Posterior vena cava (tissue), 2 donors: ENCODE measurements around the gene DAPK1. TPM values are rescaled to one million over a fixed set of nuclear protein-coding genes. Genes with fewer than 3 reads are reported as not detected.
A peak's percentile ranks its signal among the peaks of the same experiment; 100 is the strongest.

Experiments
- DNase-seq: peaks from one replicate; pipeline ENCODE4 v3.0.0-alpha.2; 2020; ENCODE audit warnings: low spot score
- intact Hi-C, 2 donors: fragments of 100-400 bp; cut with DNase I; formaldehyde crosslinking; loops; one replicate each; pipeline versions ENCODE4 v1.14.1 to v1.14.2; 2022 to 2023
- total RNA-seq, 2 donors: library from RNA; stranded (reverse); fragmentation: NEBNext Ultra II Directional; extraction: Animal tissue kit (Norgen Biotek cat#: 25700); gene quantifications; one replicate each; pipeline ENCODE4 v1.2.1, GENCODE V29; 2021
- donor health status: DM: yes; HTN: yes; CAD: no.
- donor health status: DM: yes; HTN: yes; CAD: no.

The DAPK1 gene
- total RNA-seq, 2 donors from 2014 or later = 33.2 to 34.3 TPM

DNA sequence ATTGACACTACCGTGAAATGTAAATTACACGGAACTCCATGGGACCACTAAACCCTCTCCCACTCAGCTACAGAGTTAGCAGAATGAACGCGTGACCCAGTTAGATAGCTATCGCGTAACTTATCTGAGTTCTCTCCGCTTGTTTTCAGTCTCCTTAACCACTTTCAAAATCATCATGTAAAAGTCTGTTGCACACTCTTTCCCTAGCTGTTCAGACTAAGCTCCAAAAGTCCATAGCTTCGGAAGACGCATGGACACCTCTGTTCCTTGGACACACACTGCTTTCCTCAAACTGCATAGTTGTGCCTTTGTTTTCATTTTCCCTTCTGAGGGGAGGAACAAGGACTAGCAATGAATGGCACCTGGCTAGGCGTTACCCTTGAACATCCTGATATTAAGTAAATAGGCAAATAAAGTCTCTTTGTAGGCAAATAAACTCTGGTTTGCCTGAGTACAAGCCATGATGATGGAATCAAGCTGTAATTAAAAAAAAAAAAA is 83.3 kb downstream of the DAPK1 start:
- DNase-seq = no peak
- intact Hi-C loops = no loop called here

DNA sequence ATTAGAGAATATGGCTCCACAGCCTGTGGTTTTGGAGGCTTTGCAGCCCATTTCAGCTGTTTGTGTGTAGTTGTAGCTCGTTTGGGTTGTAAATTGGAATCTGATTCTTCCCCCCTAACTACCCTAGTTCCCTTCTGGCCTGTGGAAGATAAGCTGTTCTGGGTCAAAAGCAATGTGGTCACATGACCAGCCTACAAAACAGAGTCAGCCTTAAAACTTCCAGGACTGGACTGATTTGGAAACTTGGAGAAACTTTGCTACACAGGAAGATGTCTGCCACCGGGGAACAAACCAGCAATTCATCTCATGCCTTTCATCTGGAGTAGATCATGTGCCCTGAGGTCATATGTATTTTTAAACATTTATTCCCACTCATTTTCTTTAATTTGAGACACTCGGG is 83.8 kb downstream of the DAPK1 start:
- intact Hi-C loops = no loop called here
- DNase-seq = no peak

DNA sequence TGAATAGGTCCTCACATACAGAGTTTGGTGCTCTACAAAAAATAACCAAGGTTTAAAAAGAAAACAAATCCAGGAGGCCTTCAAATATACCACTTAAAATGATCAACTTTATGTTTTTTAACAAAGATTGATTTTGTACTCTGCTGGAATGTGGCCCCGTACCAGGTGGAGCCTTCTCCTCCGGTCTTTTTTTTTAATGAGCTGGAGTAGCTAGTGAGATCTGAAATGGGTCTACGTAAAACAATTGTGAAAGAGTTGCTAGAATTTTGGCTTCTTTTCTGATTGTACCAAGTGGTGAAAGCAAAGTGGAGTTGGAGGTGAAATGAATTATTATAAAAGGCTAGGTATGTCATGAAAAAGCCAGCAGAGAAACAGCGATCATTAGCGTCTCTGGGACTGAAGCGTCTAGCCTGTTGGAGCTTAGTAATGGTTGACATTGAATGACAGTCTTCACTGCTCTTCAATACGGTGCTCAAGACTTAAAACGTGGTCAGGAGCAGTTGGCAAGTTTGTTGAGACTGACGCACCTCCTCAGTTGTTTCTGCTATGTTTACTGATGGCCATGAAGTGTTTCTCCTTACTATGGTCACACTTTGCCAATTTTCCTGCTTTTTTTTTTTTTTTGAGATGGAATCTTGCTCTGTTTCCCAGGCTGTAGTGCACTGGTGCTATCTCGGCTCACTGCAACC is 84.4 kb downstream of the DAPK1 start:
- no peak for DNase-seq
- intact Hi-C loops = no loop called here

DNA sequence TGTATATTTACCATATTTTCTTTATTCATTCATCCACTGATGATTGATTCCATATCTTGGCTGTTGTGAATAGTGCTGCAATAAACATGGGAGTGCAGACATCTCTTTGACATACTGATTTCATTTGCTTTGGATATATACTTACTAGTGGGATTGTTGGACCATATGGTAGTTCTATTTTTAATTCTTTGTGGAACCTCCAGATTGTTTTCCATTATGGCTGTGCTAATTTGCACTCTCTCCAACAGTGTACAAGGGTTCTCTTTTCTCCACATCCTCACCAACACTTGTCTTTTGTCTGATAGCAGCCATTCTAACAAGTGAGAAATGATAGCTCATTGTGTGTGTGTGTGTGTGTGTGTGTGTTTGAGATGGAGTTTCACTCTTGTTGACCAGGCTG is 86.7 kb downstream of the DAPK1 start:
- DNase-seq = no peak
- intact Hi-C loops = no loop called here

DNA sequence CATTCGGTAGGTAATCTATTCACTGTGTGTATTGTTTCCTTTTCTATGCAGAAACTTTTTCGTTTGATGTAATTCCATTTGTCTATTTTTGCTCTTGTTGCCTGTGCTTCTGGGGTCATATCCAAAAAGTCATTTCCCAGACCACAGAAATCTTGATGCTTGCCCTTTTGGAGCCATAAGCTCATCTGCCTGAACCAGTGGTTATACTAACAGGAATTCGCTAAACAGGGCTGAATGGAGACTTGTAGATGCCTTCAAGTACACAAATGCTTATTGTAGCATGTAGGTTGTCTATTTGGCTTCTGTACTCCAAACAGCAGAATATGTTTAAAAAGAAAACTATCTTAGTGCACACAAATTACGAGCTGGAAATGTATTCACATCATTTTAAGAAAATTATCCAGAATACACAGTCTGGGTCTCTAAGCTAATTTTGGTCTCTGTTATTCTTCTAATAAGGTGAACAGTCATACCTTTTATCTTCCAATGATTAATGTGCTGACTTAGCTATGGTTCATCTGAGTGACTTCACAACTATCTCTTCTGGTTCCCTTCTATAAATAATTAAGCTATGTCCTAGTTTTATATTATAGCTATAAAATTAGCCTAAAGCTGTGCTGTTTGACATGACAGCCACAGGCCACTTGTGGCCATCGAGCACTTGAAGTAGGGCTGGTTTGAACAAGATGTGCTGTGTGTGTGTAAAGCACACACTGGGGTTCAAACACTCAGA is 87.6 kb downstream of the DAPK1 start:
- no peak for DNase-seq
- intact Hi-C loops = no loop called here

DNA sequence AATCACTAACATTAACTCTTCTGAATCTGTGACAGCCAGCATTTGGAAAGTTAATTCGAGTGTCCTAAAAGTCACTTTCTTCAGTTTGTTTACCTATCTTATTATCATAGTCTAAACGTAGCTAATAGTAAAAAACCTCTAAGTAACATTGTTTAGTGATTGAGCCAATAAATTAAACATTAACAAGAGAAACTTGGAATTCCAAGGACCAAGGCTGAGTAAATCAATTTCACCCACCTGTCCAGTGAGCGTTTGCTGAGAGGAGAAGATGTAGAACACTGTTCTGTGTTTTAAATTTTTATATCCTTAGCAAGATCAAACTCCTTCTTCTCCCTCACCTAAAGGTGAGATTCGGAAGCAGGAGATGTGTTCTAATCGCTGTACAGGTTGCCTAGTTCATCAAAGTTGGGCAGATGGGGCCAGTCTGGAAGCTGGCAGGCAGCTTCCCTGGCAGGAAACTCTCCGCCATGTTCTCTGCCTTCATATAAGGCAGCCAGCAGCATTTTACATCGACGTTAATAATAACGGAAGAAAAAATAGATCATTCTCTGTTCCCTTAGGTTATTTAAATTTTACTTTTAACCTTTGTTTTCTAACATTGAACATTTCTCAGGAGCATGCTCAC is 89.2 kb downstream of the DAPK1 start:
- DNase-seq = no peak
- intact Hi-C loops = no loop called here

DNA sequence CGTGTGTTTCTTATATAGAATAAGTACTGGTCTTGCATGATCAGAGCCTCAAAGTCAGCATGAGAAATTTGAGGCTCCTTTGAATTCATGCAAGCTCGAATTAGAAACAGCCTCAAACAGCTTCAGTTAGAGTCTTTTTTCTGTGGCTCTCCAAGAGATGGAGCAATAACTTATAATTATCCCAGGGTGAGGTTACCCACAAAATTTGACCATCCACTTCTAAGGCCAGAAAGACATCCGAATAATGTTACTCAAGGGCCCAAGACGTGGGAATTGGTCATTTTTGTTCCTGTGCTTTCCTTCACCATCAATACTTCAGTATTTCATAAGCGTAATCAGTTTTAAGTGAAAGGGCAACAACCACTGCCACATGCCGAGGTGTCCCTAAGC is 89.7 kb downstream of the DAPK1 start:
- intact Hi-C loops = no loop called here
- DNase-seq = no peak

DNA sequence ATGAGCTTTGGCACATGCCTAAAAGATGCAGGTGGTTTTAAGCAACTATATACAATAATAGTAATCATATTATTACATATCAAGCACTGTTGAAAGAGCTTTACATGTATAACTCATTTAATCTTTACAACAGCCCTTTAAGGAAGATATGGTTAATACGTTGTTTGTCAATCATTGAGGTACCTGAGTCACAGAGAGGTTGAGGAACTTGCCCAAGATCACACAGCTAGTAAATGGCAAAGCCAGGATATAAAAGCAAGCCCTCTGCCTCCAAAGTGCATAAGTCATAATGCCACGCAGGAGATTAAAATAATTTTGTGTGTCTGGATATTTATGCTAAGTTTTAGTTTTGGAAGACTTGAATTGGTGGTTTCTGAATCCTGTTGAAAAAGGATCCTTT is 90.2 kb downstream of the DAPK1 start:
- intact Hi-C loops = no loop called here
- DNase-seq = no peak

DNA sequence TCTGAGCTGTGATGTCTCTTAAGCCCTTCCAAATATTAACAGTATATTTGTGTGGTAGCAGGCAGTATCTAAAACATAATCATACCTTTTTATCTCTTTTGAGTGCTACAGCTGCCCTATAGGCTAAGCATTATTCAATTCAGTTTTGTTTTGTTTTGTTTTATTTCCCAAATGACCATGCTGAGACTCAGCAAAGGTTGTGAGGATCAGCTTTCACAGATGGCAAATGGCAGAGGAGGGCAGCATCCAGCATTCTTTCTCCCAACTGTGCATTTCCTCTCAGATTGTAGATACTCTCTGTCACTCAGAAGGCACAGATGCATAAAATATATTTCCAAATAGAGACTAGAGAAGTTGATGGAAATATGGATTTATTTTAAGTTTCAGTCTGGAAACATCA is 90.7 kb downstream of the DAPK1 start:
- intact Hi-C loops = no loop called here
- DNase-seq = no peak

DNA sequence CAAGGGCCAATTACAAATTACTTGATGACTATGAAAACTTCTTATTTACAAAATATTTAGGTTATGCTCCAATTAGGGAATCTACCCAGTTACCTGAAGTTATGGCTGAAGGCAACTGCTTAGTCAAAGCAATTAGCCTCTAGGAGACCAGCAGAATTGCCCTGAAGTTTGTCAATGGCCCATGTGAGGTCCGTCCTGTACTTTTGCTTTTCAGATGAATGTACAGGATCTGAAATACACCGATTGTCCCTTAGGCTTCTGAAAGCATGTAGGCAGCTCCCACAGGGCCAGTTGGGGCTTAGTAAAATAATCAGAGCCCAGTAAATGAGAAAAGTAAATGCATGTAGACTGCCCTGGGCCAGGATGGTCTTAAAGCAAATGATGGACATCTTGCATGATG is 93.3 kb downstream of the DAPK1 start:
- intact Hi-C loops = no loop called here
- DNase-seq = no peak

DNA sequence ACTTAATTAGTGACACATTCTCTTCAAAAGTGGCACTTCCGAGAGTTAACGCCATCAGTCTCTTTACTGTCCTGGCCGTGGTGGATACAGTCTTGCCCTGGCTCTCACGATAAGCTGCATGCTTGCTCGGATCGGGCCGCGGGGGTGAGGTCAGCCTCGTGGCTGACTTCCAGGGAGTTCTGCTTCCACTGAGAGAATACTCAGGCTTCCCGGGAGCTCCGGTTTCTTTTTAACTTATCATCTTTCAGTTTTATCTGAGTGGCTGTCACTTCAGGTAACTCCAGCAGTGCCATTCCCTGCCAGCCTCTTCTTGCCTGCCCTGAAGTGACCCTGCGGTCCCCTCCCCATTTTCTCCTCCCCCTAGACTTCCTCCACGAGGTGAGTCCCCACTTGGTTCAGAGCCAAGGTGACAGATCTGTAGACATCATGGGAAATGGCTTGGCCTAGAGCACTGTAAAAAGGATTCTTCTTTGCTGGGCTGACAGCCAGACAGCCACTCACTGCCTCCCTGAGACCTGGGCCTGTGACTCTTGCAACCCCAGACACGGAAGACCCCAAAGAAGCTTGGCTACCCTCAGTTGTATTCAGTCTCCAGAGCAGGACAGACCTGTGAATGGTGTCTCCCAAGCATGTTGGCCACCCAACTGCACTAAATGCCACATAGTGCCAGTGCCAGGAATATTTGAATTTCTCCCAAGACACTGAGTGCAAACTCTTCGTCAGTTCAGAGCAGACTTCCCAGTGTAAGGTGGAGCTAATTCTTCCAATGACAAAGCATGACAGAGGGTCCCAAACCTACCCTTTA is 95.1 kb downstream of the DAPK1 start:
- peak; percentile 87 for DNase-seq
- intact Hi-C loops = no loop called here

DNA sequence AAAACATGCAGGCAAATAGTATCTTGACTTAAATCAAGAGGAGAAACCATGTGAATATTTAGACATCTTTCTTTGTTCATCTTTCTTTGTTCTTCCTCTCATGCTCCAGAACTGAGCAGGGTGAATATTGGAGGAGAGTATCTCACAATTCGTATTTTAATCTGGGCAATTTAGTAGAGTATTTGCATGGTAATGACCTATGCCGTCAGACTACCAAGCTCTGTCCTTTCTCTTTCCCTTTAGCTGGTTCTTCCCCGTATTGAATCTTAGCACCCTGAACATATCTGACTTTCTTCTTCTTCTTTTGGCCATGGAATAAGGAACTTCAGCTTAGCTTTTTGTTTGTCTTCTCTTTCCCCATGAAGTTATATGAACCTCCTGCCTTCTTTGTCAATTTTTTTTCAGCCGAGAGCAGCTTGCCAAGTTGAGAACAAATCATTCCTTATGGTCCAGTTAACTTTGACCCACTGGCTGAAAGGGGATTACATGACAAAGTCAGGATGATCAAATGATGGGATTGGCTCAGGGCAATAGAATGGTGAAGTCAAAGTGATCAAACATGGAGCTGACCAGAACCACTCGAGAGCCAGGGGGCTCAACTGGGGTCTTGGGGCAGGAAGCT is 95.8 kb downstream of the DAPK1 start:
- intact Hi-C loops = no loop called here
- no peak for DNase-seq

DNA sequence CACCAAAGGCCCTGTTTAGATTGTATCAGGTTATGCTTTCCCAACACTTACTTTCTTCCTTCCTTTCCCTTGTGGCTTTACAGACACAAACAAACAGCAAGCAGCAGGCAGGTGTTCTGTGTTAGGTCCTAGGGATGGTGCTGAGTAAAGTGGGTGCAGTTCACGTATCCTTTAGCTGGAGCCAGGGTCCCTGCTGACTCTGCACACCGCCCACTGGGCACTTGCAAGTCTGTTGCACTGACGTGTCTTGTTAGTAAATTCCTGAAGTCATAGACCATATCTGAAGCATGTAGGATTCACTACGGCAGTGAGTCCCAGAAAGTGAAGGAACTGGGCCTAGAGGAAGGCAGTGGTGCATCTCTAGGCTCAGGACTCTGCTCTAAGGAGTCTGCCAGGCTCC is 96.5 kb downstream of the DAPK1 start:
- DNase-seq = no peak
- intact Hi-C loops = no loop called here

DNA sequence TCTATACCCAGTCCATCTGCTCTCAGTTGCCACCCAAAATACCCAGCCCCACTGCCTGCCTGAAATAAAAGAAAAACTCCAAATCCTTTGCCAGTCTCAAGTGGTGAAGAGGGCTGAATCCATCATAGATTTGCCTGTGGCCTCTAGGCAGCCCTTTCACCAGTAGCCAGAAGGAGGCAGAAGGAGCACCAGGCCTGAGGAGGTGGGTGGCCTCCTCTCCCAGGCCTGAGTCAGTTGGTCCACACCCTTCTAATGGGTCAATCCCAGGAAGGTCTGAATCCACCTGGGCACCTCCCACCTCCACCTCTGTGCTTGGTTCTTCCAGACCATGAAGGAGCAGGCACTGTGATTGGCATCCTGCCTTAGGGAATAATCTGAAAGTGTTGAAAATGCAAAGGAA is 97.0 kb downstream of the DAPK1 start:
- no peak for DNase-seq
- intact Hi-C loops = no loop called here

DNA sequence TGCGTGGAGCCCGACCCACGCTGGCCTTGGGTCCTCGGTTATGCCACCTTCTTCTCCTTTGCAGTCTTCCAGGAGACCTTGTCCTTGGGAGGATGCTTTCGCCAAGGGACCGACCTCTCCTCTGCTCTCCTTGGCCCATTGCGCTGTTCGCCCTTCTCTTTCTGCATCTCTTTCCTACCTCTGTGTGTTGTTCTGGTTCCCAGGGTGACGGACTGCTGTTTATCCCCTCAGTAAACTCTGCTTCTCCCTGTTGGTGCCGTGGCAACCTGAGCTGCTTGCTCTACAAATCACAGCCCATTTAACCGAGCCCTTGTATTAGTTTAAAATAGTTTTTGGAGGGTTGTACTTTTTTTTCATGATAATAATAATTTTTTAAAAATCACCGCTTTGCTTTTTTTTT is 97.9 kb downstream of the DAPK1 start:
- no peak for DNase-seq
- intact Hi-C loops = no loop called here

DNA sequence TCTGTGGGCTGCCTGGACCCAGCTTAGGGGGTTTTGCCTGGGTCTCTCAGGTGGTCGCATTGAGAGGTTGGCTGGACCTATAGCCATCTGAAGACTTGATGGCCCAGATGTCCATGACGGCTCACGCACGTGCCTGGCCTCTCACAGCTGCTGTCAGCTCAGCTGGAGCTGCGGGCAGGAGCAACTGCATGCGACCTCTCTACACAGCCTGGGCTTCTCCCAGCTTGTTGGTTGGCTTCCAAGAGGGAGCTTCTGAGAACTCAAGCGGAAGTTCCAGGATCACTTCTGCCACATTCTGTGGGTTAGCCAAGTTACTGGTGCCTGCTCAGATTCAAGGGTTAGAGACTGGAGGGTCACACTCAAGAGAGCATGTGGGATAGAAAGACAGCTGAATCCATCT is 99.2 kb downstream of the DAPK1 start:
- no peak for DNase-seq
- intact Hi-C loops = no loop called here

DNA sequence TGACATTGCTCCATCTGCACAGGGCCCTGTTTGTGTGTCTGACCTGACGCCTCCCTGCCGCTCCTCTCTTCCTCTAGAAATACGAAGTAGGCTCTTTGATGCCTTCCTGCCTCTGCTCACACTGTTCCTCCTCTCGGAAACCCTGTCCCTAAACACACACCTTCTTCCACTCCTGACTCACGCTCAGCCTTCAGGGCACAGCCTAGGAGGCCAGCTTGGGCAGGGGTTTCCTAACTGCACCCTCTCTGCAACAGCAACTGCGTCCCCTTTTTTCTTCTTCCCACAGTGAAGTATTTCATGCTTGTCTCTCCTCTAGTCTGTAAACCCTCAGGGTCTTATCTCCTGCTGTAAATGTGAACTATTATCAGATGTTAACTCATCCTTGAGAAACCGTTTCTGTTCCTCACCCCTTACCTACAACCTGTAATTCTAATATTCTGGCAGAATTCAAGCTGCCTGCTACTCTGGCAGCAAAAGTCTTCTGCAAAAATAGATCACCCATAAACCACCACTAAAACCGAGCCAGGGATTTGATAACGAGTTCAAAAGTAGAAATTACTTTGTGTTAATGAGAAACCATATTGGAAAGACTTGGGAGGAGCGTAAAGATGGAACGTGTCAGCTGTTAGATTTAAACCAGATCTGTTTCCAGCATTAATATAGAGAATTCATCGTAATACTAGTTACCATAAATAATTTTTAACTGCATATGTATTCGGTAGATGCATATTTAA is 100.2 kb downstream of the DAPK1 start:
- intact Hi-C loops = no loop called here
- DNase-seq = no peak

DNA sequence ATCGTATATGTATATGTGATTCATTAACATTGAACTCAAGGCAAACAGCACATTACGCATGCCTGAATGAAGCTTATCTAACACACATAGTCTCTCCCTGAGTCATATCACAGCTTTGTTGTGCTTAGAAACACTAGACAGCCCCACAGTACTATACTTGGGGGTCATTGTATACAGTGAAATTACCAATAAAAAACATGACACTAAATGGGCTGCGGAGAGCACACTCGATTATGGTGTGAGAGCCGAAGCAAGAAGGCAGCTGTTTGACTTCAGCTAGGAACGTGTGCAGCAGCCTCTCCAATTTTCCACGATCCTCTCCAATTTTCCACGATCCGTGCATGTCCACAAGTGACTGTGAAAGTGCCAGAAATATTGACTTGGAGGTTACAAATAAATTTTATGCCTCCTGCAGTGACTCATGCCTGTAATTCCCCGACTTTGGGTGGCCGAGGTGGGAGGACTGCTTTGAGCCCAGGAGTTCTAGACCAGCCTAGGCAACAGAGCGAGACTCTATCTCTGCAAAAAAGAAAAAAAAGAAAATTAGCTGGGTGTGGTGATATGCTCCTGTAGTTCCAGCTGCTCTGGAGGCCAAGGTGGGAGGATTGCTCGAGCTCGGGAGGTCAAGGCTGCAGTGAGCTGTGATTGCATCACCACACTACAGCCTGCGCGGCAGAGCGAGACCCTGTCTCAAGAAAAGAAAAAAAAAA is 102.4 kb downstream of the DAPK1 start:
- intact Hi-C loops = loop anchor here in 1 of 2 donors (10.0 kb wide), 1 partner anchor 85 kb away; no protein-coding TSS in a partner anchor

More for the DNA sequence above, 102.4 kb downstream of the DAPK1 start:
- DNase-seq = no peak
